HTR-8/SVneo (cell line): ENCODE results near the gene RND1.

Experiments used
- DNase-seq: peaks from one replicate; pipeline ENCODE4 v3.0.0; 2011; ENCODE audit warnings: low spot score, mixed read lengths; ENCODE audit not compliant: insufficient read length
- FAIRE-seq: peaks from 2 replicates; lab custom pipeline; 2011; peaks lifted over from hg19 to GRCh38; lab: Jason Lieb, UNC

The RND1 gene

DNA sequence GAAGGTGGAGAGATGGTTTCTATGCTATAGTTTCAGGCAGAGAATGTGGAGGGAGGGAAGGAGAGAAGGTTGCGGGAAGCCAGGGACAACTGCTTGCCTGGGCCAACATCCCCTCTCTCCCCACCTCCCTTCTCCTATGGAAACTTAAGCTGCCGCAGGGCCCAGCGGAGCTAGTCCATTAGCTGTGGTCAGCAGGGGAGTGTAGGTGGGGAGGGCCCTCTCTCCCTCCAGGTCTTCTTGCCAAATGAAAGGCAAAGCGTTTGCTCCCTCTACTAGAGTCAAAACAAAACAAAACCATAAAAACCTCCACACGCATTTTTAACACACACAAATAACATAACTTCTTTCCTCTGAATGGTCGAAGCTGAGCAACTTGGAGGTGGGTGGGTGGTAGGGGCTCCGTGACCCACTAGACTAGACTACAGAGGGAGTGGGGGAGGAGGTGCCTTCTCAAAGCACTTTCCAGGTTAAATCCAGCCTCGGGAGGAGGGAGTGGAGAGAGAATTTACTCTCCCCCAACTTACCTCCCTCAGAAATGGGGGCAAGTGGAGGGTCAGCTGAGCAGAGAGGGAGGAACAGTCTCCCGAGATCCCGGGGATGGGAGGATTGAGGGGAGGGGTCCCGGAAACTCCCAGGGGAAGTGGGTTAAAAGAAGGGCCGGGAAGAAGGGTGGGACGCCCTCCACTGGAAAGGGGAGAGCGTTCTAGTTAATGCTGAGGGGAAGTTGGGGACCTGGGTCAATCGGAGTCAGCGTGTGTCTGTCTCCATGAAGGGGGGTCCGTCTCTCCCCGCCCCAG, 52.0 kb downstream of the RND1 start:
- FAIRE-seq (no peak), DNase-seq (no peak)

DNA sequence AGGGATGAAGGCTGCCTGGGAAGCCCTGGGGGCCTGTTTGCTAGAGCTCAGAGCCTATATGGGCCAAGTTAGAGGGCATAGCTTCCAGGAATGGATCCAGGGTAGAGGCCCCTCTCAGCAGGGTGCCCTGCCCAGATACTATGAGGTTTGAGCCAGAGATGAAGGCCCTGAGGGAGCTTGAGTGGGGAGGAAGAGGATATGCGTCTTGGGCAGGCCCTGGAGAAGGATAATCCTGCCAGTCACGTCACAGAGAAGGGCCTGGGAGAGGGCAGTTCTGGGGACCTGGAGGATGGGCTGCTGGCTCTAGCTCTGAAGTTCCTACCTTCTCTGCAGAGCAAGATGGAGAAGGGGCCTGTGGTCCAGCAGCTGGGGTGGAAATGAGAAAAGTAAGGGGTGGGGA, 53.3 kb downstream of the RND1 start:
- FAIRE-seq (no peak), DNase-seq (no peak)

DNA sequence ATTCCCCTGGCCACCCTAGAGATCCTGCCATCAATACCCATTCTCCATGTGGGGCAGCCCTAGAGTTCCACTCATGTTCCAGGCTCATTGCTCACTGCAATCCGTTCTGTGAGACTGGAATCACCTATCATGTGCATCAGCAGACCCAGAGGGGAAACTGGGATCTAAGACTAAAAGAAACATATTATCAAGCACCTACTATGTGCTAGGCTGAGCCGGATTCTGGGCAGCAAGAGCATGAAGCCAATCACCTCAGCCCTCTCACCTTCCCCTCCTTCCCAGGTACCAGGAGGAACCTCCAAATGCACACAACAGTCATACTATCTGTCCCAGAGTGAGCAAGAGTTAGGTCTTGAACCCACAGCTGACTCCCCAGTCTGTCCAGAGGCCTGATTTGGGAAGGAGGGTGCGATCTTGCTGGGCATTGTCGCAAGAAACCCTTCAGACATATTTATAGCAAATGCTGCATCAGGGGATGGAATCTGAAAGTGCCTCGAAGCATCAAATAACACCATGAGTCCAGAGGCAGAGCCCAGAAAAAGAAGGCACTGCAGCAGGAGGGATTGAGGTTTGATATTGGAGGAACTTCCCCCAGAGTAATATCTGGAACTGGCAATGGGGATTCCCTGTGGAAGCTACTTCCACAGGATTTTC, 54.1 kb downstream of the RND1 start:
- DNase-seq (no peak), FAIRE-seq (peak; percentile 40)

GRCh38 chr12:48810903-48811431, 54.7 kb downstream of the RND1 start:
- FAIRE-seq (peak; percentile 54), DNase-seq (peak; percentile 60)

DNA sequence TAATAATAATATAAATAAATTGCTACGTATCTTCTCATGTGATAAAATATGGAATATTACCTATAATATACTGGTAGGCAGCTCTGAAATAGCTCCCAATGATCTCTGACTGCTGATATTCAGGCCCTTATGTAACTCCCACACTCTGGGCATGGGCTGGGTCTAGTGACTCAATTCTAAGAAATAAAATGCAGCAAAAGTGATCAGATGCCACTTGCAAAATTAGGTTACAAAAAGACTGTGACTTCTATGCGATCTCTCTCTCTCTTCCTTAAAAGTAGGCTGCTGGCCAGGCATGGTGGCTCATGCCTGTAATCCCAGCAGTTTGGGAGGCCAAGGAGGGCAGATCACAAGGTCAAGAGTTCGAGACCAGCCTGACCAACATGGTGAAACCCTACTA, 57.7 kb downstream of the RND1 start:
- DNase-seq (no peak), FAIRE-seq (no peak)
